Colonic mucosa (tissue), 4 donors: ENCODE measurements around the gene TMEM39B. TPM values are rescaled to one million over a fixed set of nuclear protein-coding genes. Genes with fewer than 3 reads are reported as not detected.
"Not testable (repeated sequence)": the region's sequence is repeated elsewhere in the genome, so short reads cannot be mapped to it uniquely, and the experiment has no call there.

Experiments used
- DNase-seq: peaks from one replicate; pipeline ENCODE4 v3.0.0-alpha.2; 2020
- H3K27ac ChIP-seq: fragments of 200-600 bp; one replicate; pipeline ENCODE4 v1.8.0; 2021
- H3K27me3 ChIP-seq: fragments of 200-600 bp; one replicate; pipeline ENCODE4 v1.8.0; 2021
- H3K36me3 ChIP-seq: fragments of 200-600 bp; one replicate; pipeline ENCODE4 v1.8.0; 2021
- H3K4me1 ChIP-seq: fragments of 200-600 bp; one replicate; pipeline ENCODE4 v1.8.0; 2021; ENCODE audit warnings: mild to moderate bottlenecking
- H3K4me3 ChIP-seq: fragments of 200-600 bp; one replicate; pipeline ENCODE4 v1.8.0; 2021
- H3K9ac ChIP-seq, 2 donors: one replicate each; pipeline ENCODE4 v1.7.0; 2013; ENCODE audit warnings: control low read depth in 2 of 2, low read depth in 2 of 2, low read length in 2 of 2
- H3K9me3 ChIP-seq: fragments of 200-600 bp; one replicate; pipeline ENCODE4 v1.8.0; 2021
- intact Hi-C: fragments of 100-400 bp; cut with DNase I; formaldehyde crosslinking; loops from one replicate; pipeline ENCODE4 v1.14.1; 2022
- total RNA-seq, 2 donors: library from RNA; stranded (reverse); fragmentation: NEBNext Ultra II Directional in 1 of 2; extraction: Animal tissue kit (Norgen Biotek cat#: 25700) in 1 of 2; gene quantifications; one replicate each; pipeline ENCODE4 v1.2.1, GENCODE V29; 2021
- TF ChIP-seq, protein P1 (sequence below): fragments of 200-600 bp; IDR thresholded peaks from one replicate; pipeline ENCODE4 v1.8.0; 2022; ENCODE audit warnings: antibody characterized with exemption, mild to moderate bottlenecking
- donor health status: healthy.
- donor health status: DM: no; HTN: no; CAD: no.
- donor health status: DM: no; HTN: no; CAD: no.

The TMEM39B gene
- total RNA-seq, 2 donors from 2014 or later: 12.3 to 18.2 TPM

- no peaks in the 10 kb centered on the region for H3K27me3 ChIP-seq
- H3K27ac ChIP-seq: no peak overlapping the region
- TF ChIP-seq, protein P1, sequence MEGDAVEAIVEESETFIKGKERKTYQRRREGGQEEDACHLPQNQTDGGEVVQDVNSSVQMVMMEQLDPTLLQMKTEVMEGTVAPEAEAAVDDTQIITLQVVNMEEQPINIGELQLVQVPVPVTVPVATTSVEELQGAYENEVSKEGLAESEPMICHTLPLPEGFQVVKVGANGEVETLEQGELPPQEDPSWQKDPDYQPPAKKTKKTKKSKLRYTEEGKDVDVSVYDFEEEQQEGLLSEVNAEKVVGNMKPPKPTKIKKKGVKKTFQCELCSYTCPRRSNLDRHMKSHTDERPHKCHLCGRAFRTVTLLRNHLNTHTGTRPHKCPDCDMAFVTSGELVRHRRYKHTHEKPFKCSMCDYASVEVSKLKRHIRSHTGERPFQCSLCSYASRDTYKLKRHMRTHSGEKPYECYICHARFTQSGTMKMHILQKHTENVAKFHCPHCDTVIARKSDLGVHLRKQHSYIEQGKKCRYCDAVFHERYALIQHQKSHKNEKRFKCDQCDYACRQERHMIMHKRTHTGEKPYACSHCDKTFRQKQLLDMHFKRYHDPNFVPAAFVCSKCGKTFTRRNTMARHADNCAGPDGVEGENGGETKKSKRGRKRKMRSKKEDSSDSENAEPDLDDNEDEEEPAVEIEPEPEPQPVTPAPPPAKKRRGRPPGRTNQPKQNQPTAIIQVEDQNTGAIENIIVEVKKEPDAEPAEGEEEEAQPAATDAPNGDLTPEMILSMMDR: no peak
- intact Hi-C loops: no loop called here
- no peaks in the 10 kb centered on the region for H3K36me3 ChIP-seq
- H3K4me3 ChIP-seq: no peak overlapping the region
- H3K9ac ChIP-seq: no peak overlapping the region
- H3K9me3 ChIP-seq: no peaks in the 10 kb centered on the region
- DNase-seq: no peak
- no peaks in the 10 kb centered on the region for H3K4me1 ChIP-seq
These were observed 54.0 kb downstream of the TMEM39B start for GRCh38 chr1:32126770-32127169.

GRCh38 chr1:32127409-32128198 is 54.9 kb downstream of the TMEM39B start:
- Histone ChIP-seq H3K36me3 (no peaks in the 10 kb centered on the region), H3K4me3 (no peak overlapping the region), H3K27me3 (no peaks in the 10 kb centered on the region), H3K9me3 (no peaks in the 10 kb centered on the region), H3K27ac (no peak overlapping the region), H3K4me1 (no peaks in the 10 kb centered on the region), H3K9ac (no peak overlapping the region)
- intact Hi-C loops: no loop called here
- DNase-seq: no peak
- TF ChIP-seq, protein P1: no peak

DNA sequence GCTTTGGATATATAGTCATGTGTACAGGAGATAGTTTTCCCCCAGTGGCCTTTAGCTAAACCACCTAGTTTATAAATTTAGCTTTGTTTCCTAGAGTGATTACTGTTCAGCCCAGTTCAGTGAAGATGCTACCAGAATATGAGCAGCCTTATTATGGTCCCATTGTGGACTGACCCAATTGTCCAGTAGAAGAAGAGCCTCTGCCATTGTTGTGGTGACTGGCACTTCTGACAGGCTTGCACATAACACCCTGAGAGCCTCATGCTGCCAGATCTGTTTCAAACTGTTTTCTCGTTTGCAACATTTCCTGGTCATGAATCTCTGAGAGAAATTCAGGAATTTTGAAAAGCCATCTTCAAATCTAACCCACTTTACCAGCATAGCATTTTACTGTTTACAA is 55.7 kb downstream of the TMEM39B start:
- H3K4me3 ChIP-seq: no peak overlapping the region
- H3K27me3 ChIP-seq: no peaks in the 10 kb centered on the region
- intact Hi-C loops: no loop called here
- no peak overlapping the region for H3K9ac ChIP-seq
- TF ChIP-seq, protein P1: no peak
- H3K9me3 ChIP-seq: no peaks in the 10 kb centered on the region
- no peaks in the 10 kb centered on the region for H3K36me3 ChIP-seq
- H3K27ac ChIP-seq: no peak overlapping the region
- no peak for DNase-seq
- no peaks in the 10 kb centered on the region for H3K4me1 ChIP-seq

- DNase-seq: no peak
- intact Hi-C loops: no loop called here
- TF ChIP-seq, protein P1: no peak
- Histone ChIP-seq H3K4me1 (no peaks in the 10 kb centered on the region), H3K4me3 (no peak overlapping the region), H3K27ac (no peak overlapping the region), H3K27me3 (no peaks in the 10 kb centered on the region), H3K36me3 (no peaks in the 10 kb centered on the region), H3K9ac (no peak overlapping the region), H3K9me3 (no peaks in the 10 kb centered on the region)
These were observed 56.2 kb downstream of the TMEM39B start for GRCh38 chr1:32128964-32129363.

- H3K9me3 ChIP-seq, H3K27ac ChIP-seq, H3K9ac ChIP-seq, intact Hi-C loops, H3K27me3 ChIP-seq, H3K4me3 ChIP-seq, DNase-seq, H3K4me1 ChIP-seq, H3K36me3 ChIP-seq: not testable (repeated sequence)
These were observed 61.2 kb downstream of the TMEM39B start for GRCh38 chr1:32133950-32134280.

DNA sequence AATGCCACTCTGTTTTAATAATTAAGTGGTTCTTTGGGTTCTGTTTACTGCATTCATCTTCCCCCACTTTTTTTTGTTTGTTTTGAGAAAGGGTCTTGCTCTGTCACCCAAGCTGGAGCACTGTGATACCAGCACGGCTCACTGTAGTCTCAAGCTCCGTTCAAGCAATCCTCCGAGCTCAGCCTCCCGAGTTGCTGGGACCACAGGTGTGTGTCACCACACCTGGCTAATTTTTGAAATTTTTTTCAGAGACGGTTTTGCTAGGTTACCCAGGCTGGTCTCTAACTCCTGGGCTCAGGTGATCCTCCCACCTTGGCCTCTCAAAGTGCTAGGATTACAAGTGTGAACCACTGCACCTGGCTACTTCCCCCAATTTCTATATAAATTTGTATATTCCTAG is 64.4 kb downstream of the TMEM39B start:
- intact Hi-C loops: no loop called here
- H3K27ac ChIP-seq: no peak overlapping the region
- DNase-seq: no peak
- H3K36me3 ChIP-seq: no peaks in the 10 kb centered on the region
- TF ChIP-seq, protein P1: no peak
- H3K9ac ChIP-seq: no peak overlapping the region
- H3K9me3 ChIP-seq: no peaks in the 10 kb centered on the region
- no peaks in the 10 kb centered on the region for H3K4me1 ChIP-seq
- H3K27me3 ChIP-seq: no peaks in the 10 kb centered on the region
- no peak overlapping the region for H3K4me3 ChIP-seq
